GM12878 (cell line): Measurements from ENCODE around the gene CNTLN.

Experiments used
- CTCF ChIP-seq, 3 experiments: IDR thresholded peaks in 2 of 3; conservative IDR thresholded peaks in 1 of 3; 2 replicates each; pipeline ENCODE4 v1.5.1; 2011; ENCODE audit warnings: low read depth in 3 of 3, low read length in 3 of 3, mild to moderate bottlenecking in 3 of 3, control low read depth in 2 of 3, moderate library complexity in 2 of 3, inconsistent platforms in 1 of 3, mixed read lengths in 1 of 3; ENCODE audit not compliant: control insufficient read depth in 2 of 3, insufficient read depth in 1 of 3; ENCODE audit errors: extremely low read depth in 1 of 3
- EP300 ChIP-seq, 2 experiments: fragments of 150-350 bp in 1 of 2; IDR thresholded peaks; 2 replicates each; pipeline ENCODE4 v1.6.1; 2011 to 2012; ENCODE audit warnings: low read depth in 2 of 2, low read length in 2 of 2, borderline replicate concordance in 1 of 2, improper control_type of control experiment in 1 of 2, inconsistent platforms in 1 of 2; ENCODE audit not compliant: control insufficient read depth in 1 of 2
- FOXK2 ChIP-seq: fragments of 450-650 bp; IDR thresholded peaks from 2 replicates; pipeline ENCODE4 v1.6.1; 2017; ENCODE audit warnings: mild to moderate bottlenecking, moderate library complexity
- MXI1 ChIP-seq: fragments of 150-350 bp; IDR thresholded peaks from 2 replicates; pipeline ENCODE4 v1.6.1; 2011; ENCODE audit warnings: low read depth, mild to moderate bottlenecking, inconsistent platforms, low read length, improper control_type of control experiment
- NR2C1 ChIP-seq: fragments of 450-650 bp; IDR thresholded peaks from 2 replicates; pipeline ENCODE4 v1.6.1; 2017; ENCODE audit warnings: antibody characterized with exemption, mild to moderate bottlenecking, moderate library complexity
- POLR2A ChIP-seq: IDR thresholded peaks from 2 replicates; pipeline ENCODE4 v1.6.1; 2011; ENCODE audit warnings: low read depth, mild to moderate bottlenecking, low read length
- RAD21 ChIP-seq: IDR thresholded peaks from 2 replicates; pipeline ENCODE4 v1.6.1; 2011; ENCODE audit warnings: mild to moderate bottlenecking, low read depth, low read length, moderate library complexity; ENCODE audit not compliant: insufficient read depth
- RFX5 ChIP-seq: IDR thresholded peaks from 2 replicates; pipeline ENCODE4 v1.6.1; 2011; ENCODE audit warnings: low read depth, low read length, improper control_type of control experiment
- SP1 ChIP-seq: IDR thresholded peaks from one replicate; pipeline ENCODE4 v1.6.1; 2011; ENCODE audit warnings: low read depth, low read length
- YY1 ChIP-seq: IDR thresholded peaks from 2 replicates; pipeline ENCODE4 v1.6.1; 2011; ENCODE audit warnings: low read depth, mild to moderate bottlenecking, low read length
- ZSCAN29 ChIP-seq: fragments of 450-650 bp; IDR thresholded peaks from 2 replicates; pipeline ENCODE4 v1.6.1; 2017; ENCODE audit warnings: mild to moderate bottlenecking, moderate library complexity
- TF ChIP-seq, protein P1 (sequence below): fragments of 450-650 bp; IDR thresholded peaks from 2 replicates; pipeline ENCODE4 v1.6.1; 2017; ENCODE audit warnings: mild to moderate bottlenecking, moderate library complexity

- TF ChIP-seq, protein P1, sequence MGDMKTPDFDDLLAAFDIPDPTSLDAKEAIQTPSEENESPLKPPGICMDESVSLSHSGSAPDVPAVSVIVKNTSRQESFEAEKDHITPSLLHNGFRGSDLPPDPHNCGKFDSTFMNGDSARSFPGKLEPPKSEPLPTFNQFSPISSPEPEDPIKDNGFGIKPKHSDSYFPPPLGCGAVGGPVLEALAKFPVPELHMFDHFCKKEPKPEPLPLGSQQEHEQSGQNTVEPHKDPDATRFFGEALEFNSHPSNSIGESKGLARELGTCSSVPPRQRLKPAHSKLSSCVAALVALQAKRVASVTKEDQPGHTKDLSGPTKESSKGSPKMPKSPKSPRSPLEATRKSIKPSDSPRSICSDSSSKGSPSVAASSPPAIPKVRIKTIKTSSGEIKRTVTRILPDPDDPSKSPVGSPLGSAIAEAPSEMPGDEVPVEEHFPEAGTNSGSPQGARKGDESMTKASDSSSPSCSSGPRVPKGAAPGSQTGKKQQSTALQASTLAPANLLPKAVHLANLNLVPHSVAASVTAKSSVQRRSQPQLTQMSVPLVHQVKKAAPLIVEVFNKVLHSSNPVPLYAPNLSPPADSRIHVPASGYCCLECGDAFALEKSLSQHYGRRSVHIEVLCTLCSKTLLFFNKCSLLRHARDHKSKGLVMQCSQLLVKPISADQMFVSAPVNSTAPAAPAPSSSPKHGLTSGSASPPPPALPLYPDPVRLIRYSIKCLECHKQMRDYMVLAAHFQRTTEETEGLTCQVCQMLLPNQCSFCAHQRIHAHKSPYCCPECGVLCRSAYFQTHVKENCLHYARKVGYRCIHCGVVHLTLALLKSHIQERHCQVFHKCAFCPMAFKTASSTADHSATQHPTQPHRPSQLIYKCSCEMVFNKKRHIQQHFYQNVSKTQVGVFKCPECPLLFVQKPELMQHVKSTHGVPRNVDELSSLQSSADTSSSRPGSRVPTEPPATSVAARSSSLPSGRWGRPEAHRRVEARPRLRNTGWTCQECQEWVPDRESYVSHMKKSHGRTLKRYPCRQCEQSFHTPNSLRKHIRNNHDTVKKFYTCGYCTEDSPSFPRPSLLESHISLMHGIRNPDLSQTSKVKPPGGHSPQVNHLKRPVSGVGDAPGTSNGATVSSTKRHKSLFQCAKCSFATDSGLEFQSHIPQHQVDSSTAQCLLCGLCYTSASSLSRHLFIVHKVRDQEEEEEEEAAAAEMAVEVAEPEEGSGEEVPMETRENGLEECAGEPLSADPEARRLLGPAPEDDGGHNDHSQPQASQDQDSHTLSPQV, result no peak
- TF ChIP-seq YY1, result no peak
- TF ChIP-seq RAD21, result no peak
- TF ChIP-seq NR2C1, result no peak
- no peak for TF ChIP-seq ZSCAN29
- TF ChIP-seq SP1, result no peak
- no peak for TF ChIP-seq EP300 (IDR thresholded peaks at IDR 0.05; ENCODE audit: borderline replicate concordance in 1 of 2, control insufficient read depth in 1 of 2, low read depth in 2 of 2, low read length in 2 of 2)
- no peak for TF ChIP-seq FOXK2
- TF ChIP-seq CTCF (IDR thresholded peaks at IDR 0.05 in 2 of 3, conservative IDR thresholded peaks at IDR 0.05 in 1 of 3; ENCODE audit: control insufficient read depth in 2 of 3, extremely low read depth in 1 of 3, insufficient read depth in 1 of 3, low read depth in 3 of 3, low read length in 3 of 3), result no peak
- no peak for TF ChIP-seq POLR2A
- TF ChIP-seq RFX5, result no peak
- TF ChIP-seq MXI1, result no peak
These were observed 351.6 kb downstream of the CNTLN start for GRCh38 chr9:17486396-17486795.
